Mesodermal cell (in vitro differentiated cells): ENCODE results near the gene DLAT.
A peak's percentile ranks its signal among the peaks of the same experiment; 100 is the strongest.
"Not testable (repeated sequence)": the region's sequence is repeated elsewhere in the genome, so short reads cannot be mapped to it uniquely, and the experiment has no call there.

ENCODE experiments used
- H3K27ac ChIP-seq: 2 replicates; pipeline ENCODE4 v1.7.0; 2013; ENCODE audit warnings: mild to moderate bottlenecking, low read depth, low read length, moderate library complexity; ENCODE audit not compliant: severe bottlenecking
- H3K36me3 ChIP-seq: 2 replicates; pipeline ENCODE4 v1.7.1; 2013; ENCODE audit warnings: mild to moderate bottlenecking, low read length, moderate library complexity; ENCODE audit not compliant: control insufficient read depth, insufficient read depth
- H3K4me1 ChIP-seq: one replicate; pipeline ENCODE4 v1.7.1; 2013; ENCODE audit warnings: mild to moderate bottlenecking, low read length; ENCODE audit not compliant: insufficient read depth, control insufficient read depth, poor library complexity, severe bottlenecking
- H3K4me3 ChIP-seq: 2 replicates; pipeline ENCODE4 v1.7.0; 2013; ENCODE audit warnings: low read length, control low read depth, mild to moderate bottlenecking; ENCODE audit not compliant: insufficient read depth, poor library complexity, severe bottlenecking; ENCODE audit errors: extremely low read depth
- H3K9me3 ChIP-seq: 2 replicates; pipeline ENCODE4 v1.7.1; 2013; ENCODE audit warnings: mild to moderate bottlenecking, low read length, moderate library complexity; ENCODE audit not compliant: control insufficient read depth
- whole genome bisulfite sequencing, 2 experiments: methylation state at CpG; one replicate each; pipeline ENCODE4 v1.1.5; 2013; ENCODE audit warnings: missing lambda C conversion rate in 2 of 2; ENCODE audit not compliant: insufficient coverage in 2 of 2; 5-methylcytosine and 5-hydroxymethylcytosine counted together

The DLAT gene

GRCh38 chr11:111983187-111983986 is 41.8 kb upstream of the DLAT start:
- Histone ChIP-seq H3K36me3 (peaks cover 32% of the 10 kb centered on the region), H3K4me3 (no peak overlapping the region), H3K9me3 (no peaks in the 10 kb centered on the region), H3K27ac (peak overlapping the region; percentile 79), H3K4me1 (peaks cover 24% of the 10 kb centered on the region)
- 17 to 18% methylated on average over 6 of the region's 7 CpGs for WGBS, 2 experiments

- WGBS, 2 experiments = 90 to 100% methylated on average over 3 to 4 of the region's 5 CpGs
- Histone ChIP-seq H3K4me3 (no peak overlapping the region), H3K4me1 (peaks cover 17% of the 10 kb centered on the region), H3K9me3 (no peaks in the 10 kb centered on the region), H3K36me3 (peaks cover 33% of the 10 kb centered on the region), H3K27ac (no peak overlapping the region)
Observed at GRCh38 chr11:111986589-111986988, 38.6 kb upstream of the DLAT start.

GRCh38 chr11:111990381-111990780 is 34.8 kb upstream of the DLAT start:
- H3K4me1 ChIP-seq = peaks cover 4% of the 10 kb centered on the region
- peaks cover 52% of the 10 kb centered on the region for H3K36me3 ChIP-seq
- 62 to 80% methylated on average over 3 to 4 of the region's 6 CpGs for WGBS, 2 experiments
- H3K9me3 ChIP-seq = no peaks in the 10 kb centered on the region
- H3K27ac ChIP-seq = no peak overlapping the region
- no peak overlapping the region for H3K4me3 ChIP-seq

- 100% methylated on average over 1 of the region's 3 CpGs for WGBS, 2 experiments
Observed at GRCh38 chr11:111992206-111992855, 32.9 kb upstream of the DLAT start.

GRCh38 chr11:111996129-111996528 is 29.1 kb upstream of the DLAT start:
- Histone ChIP-seq H3K36me3 (peaks cover 59% of the 10 kb centered on the region), H3K4me1 (no peaks in the 10 kb centered on the region), H3K9me3 (no peaks in the 10 kb centered on the region), H3K4me3 (no peak overlapping the region), H3K27ac (no peak overlapping the region)
- WGBS, 2 experiments = 72 to 100% methylated on average over 1 to 2 of the region's 3 CpGs

More at GRCh38 chr11:111992206-111992855, 32.9 kb upstream of the DLAT start:
- Histone ChIP-seq H3K4me3 (no peak overlapping the region), H3K9me3 (no peaks in the 10 kb centered on the region), H3K27ac (no peak overlapping the region), H3K36me3 (peaks cover 51% of the 10 kb centered on the region), H3K4me1 (peaks cover 4% of the 10 kb centered on the region)

DNA sequence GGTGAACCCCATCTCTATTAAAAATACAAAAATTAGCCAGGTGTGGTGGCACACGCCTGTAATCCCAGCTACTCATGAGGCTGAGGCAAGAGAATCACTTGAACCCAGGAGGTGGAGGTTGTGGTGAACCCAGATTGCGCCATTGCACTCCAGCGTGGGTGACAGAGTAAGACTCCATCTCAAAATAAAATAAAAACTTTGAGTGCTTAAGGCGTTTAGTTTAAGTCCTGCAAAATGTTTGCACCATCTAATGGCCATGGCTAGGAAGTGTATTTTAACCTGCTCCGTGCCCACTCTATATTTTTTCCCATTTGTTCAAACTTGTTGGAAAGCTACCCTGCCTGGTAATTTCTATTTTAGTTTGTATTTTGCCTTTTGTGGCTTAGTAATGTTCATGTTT is 28.5 kb upstream of the DLAT start:
- H3K36me3 ChIP-seq = peaks cover 59% of the 10 kb centered on the region
- not testable (repeated sequence) for H3K4me1 ChIP-seq, H3K9me3 ChIP-seq, H3K27ac ChIP-seq, H3K4me3 ChIP-seq
- 79 to 100% methylated on average over 3 of the region's 5 CpGs for WGBS, 2 experiments

DNA sequence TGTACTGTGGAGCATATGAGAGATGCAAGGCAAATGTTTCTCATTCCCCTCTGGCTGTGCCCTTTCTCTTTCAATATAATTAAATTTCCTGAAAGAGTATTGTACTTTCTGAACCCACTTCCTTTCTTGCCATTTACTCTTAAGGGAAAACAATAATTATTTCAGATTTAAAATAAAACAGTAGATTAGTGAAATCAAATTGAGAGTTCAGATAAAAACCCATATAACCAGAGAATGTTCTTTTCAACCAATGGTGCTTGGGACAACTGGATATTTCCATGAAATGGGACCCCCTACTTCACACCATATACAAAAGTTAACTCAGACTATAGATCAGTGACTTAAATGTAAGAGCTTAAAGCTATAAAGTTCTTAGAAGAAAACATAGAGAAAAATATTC is 26.1 kb upstream of the DLAT start:
- Histone ChIP-seq H3K36me3 (peaks cover 43% of the 10 kb centered on the region), H3K9me3 (peaks cover 5% of the 10 kb centered on the region), H3K27ac (no peak overlapping the region), H3K4me1 (no peaks in the 10 kb centered on the region), H3K4me3 (no peak overlapping the region)

DNA sequence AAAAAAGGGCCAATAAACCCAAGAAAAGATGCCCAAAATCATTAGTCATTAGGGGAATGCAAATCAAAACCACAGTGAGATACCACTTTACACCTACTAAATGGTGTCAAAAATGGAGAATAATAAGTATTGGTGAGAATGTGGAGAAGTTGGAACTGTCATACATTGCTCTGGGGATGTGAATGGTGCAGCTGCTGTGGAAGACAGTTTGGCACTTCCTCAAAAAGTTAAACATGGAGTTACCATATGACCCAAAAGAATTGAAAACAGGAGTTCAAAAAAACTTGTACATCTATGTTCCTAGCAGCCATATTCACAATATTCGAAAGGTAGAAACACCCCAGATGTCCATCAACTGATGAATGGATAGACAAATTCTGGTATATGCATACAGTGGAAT is 24.5 kb upstream of the DLAT start:
- Histone ChIP-seq H3K36me3 (peaks cover 39% of the 10 kb centered on the region), H3K4me3 (no peak overlapping the region), H3K4me1 (no peaks in the 10 kb centered on the region), H3K9me3 (peaks cover 5% of the 10 kb centered on the region), H3K27ac (no peak overlapping the region)
- WGBS, 2 experiments = 100% methylated on average over 1 of the region's 1 CpG; no CpG with 5 or more reads in 1 of the 2 experiments

DNA sequence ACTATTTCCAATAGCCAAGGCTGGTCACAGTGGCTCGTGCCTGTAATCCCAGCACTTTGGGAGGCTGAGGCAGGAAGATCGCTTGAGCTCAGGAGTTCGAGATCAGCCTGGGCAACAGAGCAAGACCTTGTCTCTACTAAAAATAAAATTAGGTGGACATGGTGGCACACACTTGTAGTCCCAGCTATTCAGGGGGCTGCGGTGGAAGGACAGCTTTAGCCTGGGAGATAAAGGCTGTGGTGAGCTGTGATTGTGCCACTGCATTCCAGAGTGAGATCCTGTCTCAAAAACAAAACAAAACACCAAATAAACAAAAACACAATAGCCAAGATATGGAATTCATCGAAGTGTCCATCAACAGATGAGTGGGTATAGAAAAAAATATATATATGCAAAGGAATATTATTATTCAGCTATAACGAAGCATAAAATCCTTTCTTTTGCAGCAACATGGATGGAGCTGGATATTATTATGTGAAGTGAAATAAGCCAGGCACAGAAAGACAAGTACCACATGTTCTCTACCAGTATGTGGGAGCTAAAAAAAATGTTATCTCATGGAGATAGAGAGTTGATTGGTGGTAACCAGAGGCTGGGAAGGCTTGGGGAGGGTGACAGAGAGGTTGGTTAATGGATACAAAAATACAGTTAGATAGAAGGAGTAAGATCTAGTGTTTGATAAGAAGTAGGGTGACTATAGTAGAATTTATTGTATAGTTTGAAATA is 22.6 kb upstream of the DLAT start:
- peaks cover 5% of the 10 kb centered on the region for H3K9me3 ChIP-seq
- H3K4me1 ChIP-seq = no peaks in the 10 kb centered on the region
- 93 to 100% methylated on average over 3 of the region's 6 CpGs for WGBS, 2 experiments
- peaks cover 41% of the 10 kb centered on the region for H3K36me3 ChIP-seq
- no peak overlapping the region for H3K27ac ChIP-seq
- no peak overlapping the region for H3K4me3 ChIP-seq

DNA sequence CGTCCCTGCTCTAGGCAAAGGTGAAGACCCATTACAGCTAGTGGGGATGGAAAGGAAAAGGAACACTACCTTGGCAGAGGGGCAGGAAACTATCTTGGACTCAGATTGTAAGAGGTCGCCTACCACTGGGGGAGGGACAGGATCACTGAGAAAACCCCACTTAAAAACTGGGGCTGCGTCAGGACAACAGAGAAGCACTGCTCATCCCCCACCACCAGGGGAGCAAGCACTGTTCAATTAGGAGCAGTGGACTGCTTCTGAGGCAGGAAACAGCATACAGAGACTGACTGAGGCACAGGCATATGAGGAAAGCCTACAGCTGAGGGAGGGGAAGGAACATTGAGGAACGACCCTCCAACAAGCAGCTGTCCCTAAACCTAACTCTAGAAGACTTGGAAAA is 20.8 kb upstream of the DLAT start:
- Histone ChIP-seq H3K4me1 (no peaks in the 10 kb centered on the region), H3K4me3 (no peak overlapping the region), H3K36me3 (peaks cover 37% of the 10 kb centered on the region), H3K9me3 (peaks cover 9% of the 10 kb centered on the region), H3K27ac (no peak overlapping the region)
- 72 to 93% methylated on average over 2 to 3 of the region's 4 CpGs for WGBS, 2 experiments
